ENCODE data around the gene MMADHC. TPM values are rescaled to one million over a fixed set of nuclear protein-coding genes. Genes with fewer than 3 reads are reported as not detected.
"Not testable (repeated sequence)": the region's sequence is repeated elsewhere in the genome, so short reads cannot be mapped to it uniquely, and the experiment has no call there.

The MMADHC gene
- total RNA-seq, 1 experiment from 2014 or later = 126 TPM

DNA sequence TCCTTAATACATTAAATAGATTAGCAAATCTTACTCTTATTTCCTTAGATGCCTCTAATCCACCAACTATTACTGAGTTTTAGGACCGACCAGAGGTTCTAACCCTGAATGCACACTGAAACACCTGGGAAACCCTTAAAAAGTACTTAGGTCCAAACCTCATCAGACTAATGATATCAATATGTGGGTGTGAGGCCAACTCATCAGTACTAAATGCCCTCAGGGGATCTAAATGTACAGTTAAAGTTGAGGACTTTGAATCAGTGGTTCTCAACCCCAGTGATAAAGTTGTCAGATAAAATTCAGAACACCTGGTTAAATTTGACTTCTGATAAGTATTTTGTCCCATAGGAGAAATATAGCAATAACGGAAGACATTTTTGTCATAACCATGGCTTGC lies 20.9 kb downstream of the MMADHC start:
- ChIA-PET POLR2A (no interaction called here), CTCF (no interaction called here)
- Mint-ChIP-seq H3K36me3 (peaks cover 28% of the 10 kb centered on the region), H3K4me3 (no peak overlapping the region), H3K4me1 (no peaks in the 10 kb centered on the region), H3K27ac (0 out of 2 replicates have a peak overlapping the region, but pooled peaks have one; percentile 38), H3K27me3 (ENCODE audit: low read depth) (no peaks in the 10 kb centered on the region), H3K9me3 (no peaks in the 10 kb centered on the region)
- DNase-seq (ENCODE audit: low spot score) (no peak), ATAC-seq (no peak)
- TF ChIP-seq, protein P1, sequence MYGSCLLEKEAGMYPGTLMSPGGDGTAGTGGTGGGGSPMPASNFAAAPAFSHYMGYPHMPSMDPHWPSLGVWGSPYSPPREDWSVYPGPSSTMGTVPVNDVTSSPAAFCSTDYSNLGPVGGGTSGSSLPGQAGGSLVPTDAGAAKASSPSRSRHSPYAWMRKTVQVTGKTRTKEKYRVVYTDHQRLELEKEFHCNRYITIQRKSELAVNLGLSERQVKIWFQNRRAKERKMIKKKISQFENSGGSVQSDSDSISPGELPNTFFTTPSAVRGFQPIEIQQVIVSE (CRISPR knock-in tag; IDR thresholded peaks at IDR 0.05; ENCODE audit: borderline replicate concordance) = no peak
- TF ChIP-seq OVOL2 (CRISPR knock-in tag; IDR thresholded peaks at IDR 0.05; ENCODE audit: borderline replicate concordance) (no peak), FOXK1 (CRISPR knock-in tag; IDR thresholded peaks at IDR 0.05) (no peak), ATF1 (CRISPR knock-in tag; IDR thresholded peaks at IDR 0.05) (no peak), ZNF138 (CRISPR knock-in tag; conservative IDR thresholded peaks at IDR 0.05) (no peak), JAZF1 (CRISPR knock-in tag; IDR thresholded peaks at IDR 0.05) (no peak), ZNF219 (CRISPR knock-in tag; IDR thresholded peaks at IDR 0.05; ENCODE audit: borderline replicate concordance) (no peak), ZNF121 (CRISPR knock-in tag; IDR thresholded peaks at IDR 0.05) (no peak), CREM (CRISPR knock-in tag; IDR thresholded peaks at IDR 0.05) (no peak), CREB1 (CRISPR knock-in tag; IDR thresholded peaks at IDR 0.05) (no peak), ZNF263 (CRISPR knock-in tag; IDR thresholded peaks at IDR 0.05; ENCODE audit: low read depth) (no peak), HMGA2 (CRISPR knock-in tag; IDR thresholded peaks at IDR 0.05) (no peak), CBFB (CRISPR knock-in tag; IDR thresholded peaks at IDR 0.05; ENCODE audit: low read depth) (no peak), ERG (CRISPR knock-in tag; IDR thresholded peaks at IDR 0.05) (no peak), E2F4 (CRISPR knock-in tag; IDR thresholded peaks at IDR 0.05; ENCODE audit: borderline replicate concordance, low read depth) (no peak), ZNF317 (CRISPR knock-in tag; IDR thresholded peaks at IDR 0.05; ENCODE audit: borderline replicate concordance, low read depth) (no peak)
- TF ChIP-seq, protein P2, sequence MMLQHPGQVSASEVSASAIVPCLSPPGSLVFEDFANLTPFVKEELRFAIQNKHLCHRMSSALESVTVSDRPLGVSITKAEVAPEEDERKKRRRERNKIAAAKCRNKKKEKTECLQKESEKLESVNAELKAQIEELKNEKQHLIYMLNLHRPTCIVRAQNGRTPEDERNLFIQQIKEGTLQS (CRISPR knock-in tag; conservative IDR thresholded peaks at IDR 0.05) = no peak
- TF ChIP-seq, protein P3, sequence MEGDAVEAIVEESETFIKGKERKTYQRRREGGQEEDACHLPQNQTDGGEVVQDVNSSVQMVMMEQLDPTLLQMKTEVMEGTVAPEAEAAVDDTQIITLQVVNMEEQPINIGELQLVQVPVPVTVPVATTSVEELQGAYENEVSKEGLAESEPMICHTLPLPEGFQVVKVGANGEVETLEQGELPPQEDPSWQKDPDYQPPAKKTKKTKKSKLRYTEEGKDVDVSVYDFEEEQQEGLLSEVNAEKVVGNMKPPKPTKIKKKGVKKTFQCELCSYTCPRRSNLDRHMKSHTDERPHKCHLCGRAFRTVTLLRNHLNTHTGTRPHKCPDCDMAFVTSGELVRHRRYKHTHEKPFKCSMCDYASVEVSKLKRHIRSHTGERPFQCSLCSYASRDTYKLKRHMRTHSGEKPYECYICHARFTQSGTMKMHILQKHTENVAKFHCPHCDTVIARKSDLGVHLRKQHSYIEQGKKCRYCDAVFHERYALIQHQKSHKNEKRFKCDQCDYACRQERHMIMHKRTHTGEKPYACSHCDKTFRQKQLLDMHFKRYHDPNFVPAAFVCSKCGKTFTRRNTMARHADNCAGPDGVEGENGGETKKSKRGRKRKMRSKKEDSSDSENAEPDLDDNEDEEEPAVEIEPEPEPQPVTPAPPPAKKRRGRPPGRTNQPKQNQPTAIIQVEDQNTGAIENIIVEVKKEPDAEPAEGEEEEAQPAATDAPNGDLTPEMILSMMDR (IDR thresholded peaks at IDR 0.05) = no peak

- H3K27me3 Mint-ChIP-seq (ENCODE audit: low read depth); H3K27ac Mint-ChIP-seq; CTCF ChIA-PET; H3K4me1 Mint-ChIP-seq; POLR2A ChIA-PET; H3K4me3 Mint-ChIP-seq; DNase-seq (ENCODE audit: low spot score); ATAC-seq; H3K9me3 Mint-ChIP-seq: not testable (repeated sequence)
- peaks cover 28% of the 10 kb centered on the region for H3K36me3 Mint-ChIP-seq
Measured at GRCh38 chr2:149565625-149566024, 21.9 kb downstream of the MMADHC start.

DNA sequence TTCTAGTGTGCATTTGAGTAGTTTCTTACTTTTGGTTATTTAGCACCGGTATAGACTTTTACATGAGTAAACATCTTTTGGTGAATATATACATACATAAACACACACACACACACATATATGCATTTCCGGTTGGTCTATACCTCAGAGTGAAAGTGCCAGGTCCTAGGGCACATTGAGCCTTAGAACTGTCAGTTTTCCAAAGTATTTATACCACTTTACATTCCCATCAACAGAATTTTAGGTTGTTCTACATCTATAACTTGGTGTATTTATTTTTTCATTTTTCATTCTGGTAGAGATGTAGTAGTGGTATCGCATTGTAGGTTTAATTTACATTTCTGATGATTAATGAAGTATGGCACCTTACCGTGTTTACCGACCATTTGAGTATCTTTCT lies 22.6 kb downstream of the MMADHC start:
- ChIA-PET CTCF (no interaction called here), POLR2A (no interaction called here)
- Mint-ChIP-seq H3K27me3 (ENCODE audit: low read depth) (no peaks in the 10 kb centered on the region), H3K36me3 (peaks cover 26% of the 10 kb centered on the region), H3K27ac (no peak overlapping the region), H3K4me3 (no peak overlapping the region), H3K9me3 (no peaks in the 10 kb centered on the region), H3K4me1 (no peaks in the 10 kb centered on the region)
- ATAC-seq (no peak), DNase-seq (ENCODE audit: low spot score) (no peak)
- TF ChIP-seq ESRRA (CRISPR knock-in tag; IDR thresholded peaks at IDR 0.05; ENCODE audit: borderline replicate concordance) (no peak), RELA (CRISPR knock-in tag; IDR thresholded peaks at IDR 0.05; ENCODE audit: borderline replicate concordance) (no peak), NFYB (CRISPR knock-in tag; conservative IDR thresholded peaks at IDR 0.05; ENCODE audit: low read depth) (no peak), TEAD4 (CRISPR knock-in tag; IDR thresholded peaks at IDR 0.05) (no peak), KAT7 (CRISPR knock-in tag; IDR thresholded peaks at IDR 0.05; ENCODE audit: borderline replicate concordance) (no peak), CBFB (CRISPR knock-in tag; IDR thresholded peaks at IDR 0.05; ENCODE audit: low read depth) (no peak), CREB1 (CRISPR knock-in tag; IDR thresholded peaks at IDR 0.05) (no peak), MYBL2 (CRISPR knock-in tag; IDR thresholded peaks at IDR 0.05) (no peak)
- TF ChIP-seq, protein P2 (CRISPR knock-in tag; conservative IDR thresholded peaks at IDR 0.05) = no peak
- TF ChIP-seq, protein P4, sequence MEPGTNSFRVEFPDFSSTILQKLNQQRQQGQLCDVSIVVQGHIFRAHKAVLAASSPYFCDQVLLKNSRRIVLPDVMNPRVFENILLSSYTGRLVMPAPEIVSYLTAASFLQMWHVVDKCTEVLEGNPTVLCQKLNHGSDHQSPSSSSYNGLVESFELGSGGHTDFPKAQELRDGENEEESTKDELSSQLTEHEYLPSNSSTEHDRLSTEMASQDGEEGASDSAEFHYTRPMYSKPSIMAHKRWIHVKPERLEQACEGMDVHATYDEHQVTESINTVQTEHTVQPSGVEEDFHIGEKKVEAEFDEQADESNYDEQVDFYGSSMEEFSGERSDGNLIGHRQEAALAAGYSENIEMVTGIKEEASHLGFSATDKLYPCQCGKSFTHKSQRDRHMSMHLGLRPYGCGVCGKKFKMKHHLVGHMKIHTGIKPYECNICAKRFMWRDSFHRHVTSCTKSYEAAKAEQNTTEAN (CRISPR knock-in tag; IDR thresholded peaks at IDR 0.05) = no peak

All from WTC11 (cell line).